NCI-H1694 (cell line): ENCODE results near the gene TTLL7.

Source experiments
- DNase-seq: peaks from one replicate; lab custom pipeline; 2025; lab: John Stamatoyannopoulos, UW

TTLL7 gene, protein sequence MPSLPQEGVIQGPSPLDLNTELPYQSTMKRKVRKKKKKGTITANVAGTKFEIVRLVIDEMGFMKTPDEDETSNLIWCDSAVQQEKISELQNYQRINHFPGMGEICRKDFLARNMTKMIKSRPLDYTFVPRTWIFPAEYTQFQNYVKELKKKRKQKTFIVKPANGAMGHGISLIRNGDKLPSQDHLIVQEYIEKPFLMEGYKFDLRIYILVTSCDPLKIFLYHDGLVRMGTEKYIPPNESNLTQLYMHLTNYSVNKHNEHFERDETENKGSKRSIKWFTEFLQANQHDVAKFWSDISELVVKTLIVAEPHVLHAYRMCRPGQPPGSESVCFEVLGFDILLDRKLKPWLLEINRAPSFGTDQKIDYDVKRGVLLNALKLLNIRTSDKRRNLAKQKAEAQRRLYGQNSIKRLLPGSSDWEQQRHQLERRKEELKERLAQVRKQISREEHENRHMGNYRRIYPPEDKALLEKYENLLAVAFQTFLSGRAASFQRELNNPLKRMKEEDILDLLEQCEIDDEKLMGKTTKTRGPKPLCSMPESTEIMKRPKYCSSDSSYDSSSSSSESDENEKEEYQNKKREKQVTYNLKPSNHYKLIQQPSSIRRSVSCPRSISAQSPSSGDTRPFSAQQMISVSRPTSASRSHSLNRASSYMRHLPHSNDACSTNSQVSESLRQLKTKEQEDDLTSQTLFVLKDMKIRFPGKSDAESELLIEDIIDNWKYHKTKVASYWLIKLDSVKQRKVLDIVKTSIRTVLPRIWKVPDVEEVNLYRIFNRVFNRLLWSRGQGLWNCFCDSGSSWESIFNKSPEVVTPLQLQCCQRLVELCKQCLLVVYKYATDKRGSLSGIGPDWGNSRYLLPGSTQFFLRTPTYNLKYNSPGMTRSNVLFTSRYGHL

GRCh38 chr1:83998498-83999315 is at the start of gene TTLL7:
Gene TTLL7, minus strand, starts transcription at chr1:83999132. Its CDS starts 46,921 bp downstream, at chr1:83952211.
- peak; percentile 60 for DNase-seq

DNA sequence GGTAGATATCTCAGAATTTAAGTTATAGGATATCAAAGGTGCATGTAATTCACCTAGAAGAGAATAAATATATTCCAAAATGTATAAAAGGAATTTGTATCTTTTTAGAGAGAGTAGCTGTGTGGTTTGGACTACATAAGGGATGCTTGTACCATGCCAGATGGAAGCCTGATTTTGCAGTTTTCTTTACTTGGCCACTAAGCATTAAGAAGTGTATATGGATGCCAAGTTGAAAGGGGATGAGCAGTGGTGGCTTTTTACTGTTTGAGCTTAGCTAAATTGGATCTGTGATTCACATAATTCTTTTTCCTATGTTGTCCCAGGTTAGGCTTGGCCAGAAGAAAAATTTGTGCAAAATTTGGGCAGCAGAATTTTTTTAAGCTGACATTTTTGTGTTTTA is 43.5 kb upstream of the TTLL7 start:
- no peak for DNase-seq

- no peak for DNase-seq
These were observed 39.1 kb upstream of the TTLL7 start for GRCh38 chr1:84037758-84038611.

- DNase-seq = no peak
These were observed 32.9 kb upstream of the TTLL7 start for GRCh38 chr1:84031802-84032327.

- no peak for DNase-seq
These were observed 28.4 kb upstream of the TTLL7 start for GRCh38 chr1:84027368-84027767.

- no peak for DNase-seq
These were observed 27.0 kb upstream of the TTLL7 start for GRCh38 chr1:84025966-84026365.

DNA sequence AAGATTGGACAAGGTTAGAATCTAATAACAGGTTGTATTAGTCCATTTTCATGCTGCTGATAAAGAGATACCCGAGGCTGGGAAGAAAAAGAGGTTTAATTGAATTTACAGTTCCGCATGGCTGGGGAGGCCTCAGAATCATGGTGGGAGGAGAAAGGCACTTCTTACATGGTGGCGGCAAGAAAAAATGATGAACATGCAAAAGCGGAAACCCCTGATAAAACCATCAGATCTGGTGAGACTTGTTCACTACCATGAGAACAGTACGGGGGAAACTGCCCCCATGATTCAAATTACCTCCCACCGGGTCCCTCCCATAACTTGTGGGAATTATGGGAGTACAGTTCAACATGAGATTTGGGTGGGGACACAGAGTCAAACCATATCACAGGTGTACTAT is 22.9 kb upstream of the TTLL7 start:
- no peak for DNase-seq

GRCh38 chr1:84020151-84020550 is 21.2 kb upstream of the TTLL7 start:
- no peak for DNase-seq

DNA sequence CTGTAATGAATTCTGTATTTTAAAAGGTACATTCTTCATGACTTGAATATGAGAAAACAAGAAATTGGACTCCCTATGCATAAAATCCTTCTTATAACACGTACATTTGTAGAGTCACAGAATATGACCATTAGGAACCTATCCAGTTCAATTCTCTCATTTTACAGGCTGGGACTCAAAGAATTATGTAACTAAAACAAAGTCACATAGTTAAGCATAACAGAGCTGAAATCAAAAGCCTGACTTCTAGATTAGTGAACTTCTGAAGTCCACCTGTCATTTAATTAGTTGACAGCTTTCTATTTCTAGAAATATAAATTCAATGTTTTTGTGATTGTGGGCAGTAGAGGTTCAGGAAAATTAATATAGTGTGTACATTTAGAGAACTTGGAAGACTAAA is 20.3 kb upstream of the TTLL7 start:
- DNase-seq = no peak

- DNase-seq = no peak
These were observed 14.8 kb upstream of the TTLL7 start for GRCh38 chr1:84013708-84014107.

DNA sequence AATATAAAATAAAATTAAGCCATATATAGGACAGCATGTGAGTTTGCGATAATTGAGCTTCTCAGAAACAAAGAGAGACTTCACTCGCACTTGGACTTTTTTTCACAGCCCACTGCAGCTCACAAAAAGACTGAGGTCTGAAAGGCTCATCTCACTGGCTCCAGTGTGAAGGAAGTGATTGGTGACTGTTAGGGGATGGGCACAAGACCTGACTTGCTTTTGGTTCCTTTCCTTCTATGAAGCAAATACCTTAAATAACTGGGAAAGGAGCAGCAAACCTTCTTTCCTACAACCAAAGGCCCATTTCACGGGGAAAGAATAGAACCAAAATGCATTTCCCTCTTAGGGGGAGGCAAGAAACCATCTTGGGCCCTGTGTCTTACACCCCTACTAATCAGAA is 13.1 kb upstream of the TTLL7 start:
- no peak for DNase-seq

- DNase-seq = no peak
These were observed 11.2 kb upstream of the TTLL7 start for GRCh38 chr1:84010136-84010535.

- no peak for DNase-seq
These were observed 9.7 kb upstream of the TTLL7 start for GRCh38 chr1:84008631-84009030.

- no peak for DNase-seq
These were observed 7.7 kb upstream of the TTLL7 start for GRCh38 chr1:84006591-84006990.

GRCh38 chr1:84001501-84001900 is 2.6 kb upstream of the TTLL7 start:
- DNase-seq = no peak

DNA sequence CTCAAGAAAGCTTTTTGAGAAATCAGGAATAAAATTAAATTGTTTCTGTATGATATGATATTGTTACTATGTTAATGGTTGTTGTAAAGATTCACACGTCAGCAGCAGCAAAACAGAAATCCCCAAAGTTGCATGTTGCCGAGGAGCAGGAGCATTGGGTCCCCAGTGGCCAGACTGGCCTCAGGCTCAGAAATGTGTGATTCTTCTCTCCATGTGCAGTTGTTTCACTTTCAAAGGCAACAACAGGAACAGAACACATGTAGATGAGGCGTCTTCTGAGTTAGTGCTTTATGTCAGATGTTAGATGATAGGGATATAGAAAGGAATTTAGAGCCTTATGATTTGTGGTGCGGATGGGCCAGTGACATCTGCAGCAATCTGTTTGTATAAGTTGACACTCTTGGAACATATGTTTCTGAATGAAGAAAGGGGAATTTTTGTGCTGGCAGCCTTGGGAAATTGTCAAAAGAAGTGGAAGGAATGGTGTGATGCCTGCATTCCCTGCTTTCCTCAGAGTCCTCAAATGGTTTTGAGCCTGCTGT is 2.1 kb upstream of the TTLL7 start:
- DNase-seq = no peak

GRCh38 chr1:84000196-84000885 is 1.4 kb upstream of the TTLL7 start:
- no peak for DNase-seq

- peak; percentile 62 for DNase-seq
These were observed 436 bp upstream of the TTLL7 start for GRCh38 chr1:83999316-83999819.

DNA sequence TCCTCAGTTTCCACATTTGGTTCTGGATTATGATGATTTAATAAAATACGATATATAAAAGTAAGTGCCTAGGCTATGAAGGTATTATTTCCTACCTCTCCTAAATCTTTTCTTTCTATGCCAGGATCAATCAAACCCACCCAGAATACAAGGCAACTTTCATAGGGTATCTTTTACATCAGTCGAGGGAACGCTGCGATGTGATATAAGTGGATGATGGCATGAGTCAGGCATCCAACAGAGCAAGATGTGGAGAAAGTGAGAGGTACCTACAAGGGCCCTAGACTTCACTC is 781 bp downstream of the TTLL7 start:
- DNase-seq = no peak

- DNase-seq = no peak
These were observed 1.3 kb downstream of the TTLL7 start for GRCh38 chr1:83997631-83998030.
